Fibroblast of villous mesenchyme (primary cell): ENCODE results near the gene RBM39. TPM values are rescaled to one million over a fixed set of nuclear protein-coding genes. Genes with fewer than 3 reads are reported as not detected.
"Not testable (repeated sequence)": the region's sequence is repeated elsewhere in the genome, so short reads cannot be mapped to it uniquely, and the experiment has no call there.

Source experiments
- DNase-seq: peaks from one replicate; pipeline ENCODE4 v3.0.0-alpha.2; 2010; ENCODE audit warnings: low read depth
- H3K4me3 ChIP-seq: 2 replicates; pipeline ENCODE4 v1.5.1; 2011; ENCODE audit warnings: low read depth, mild to moderate bottlenecking, low read length
- total RNA-seq: library from RNA; depleted of rRNA; stranded (reverse); fragments of >200 nt; gene quantifications from 2 replicates; pipeline ENCODE4 v1.2.3, GENCODE V29; 2012
- TF ChIP-seq, protein P1 (sequence below): IDR thresholded peaks from 2 replicates; pipeline ENCODE4 v1.5.1; 2012; ENCODE audit warnings: low read depth, mild to moderate bottlenecking, low read length; ENCODE audit not compliant: insufficient read depth

The RBM39 gene
- total RNA-seq, 1 donor: 372 TPM

GRCh38 chr20:35721621-35722020 lies 20.4 kb downstream of the RBM39 start:
- DNase-seq: no peak
- TF ChIP-seq, protein P1, sequence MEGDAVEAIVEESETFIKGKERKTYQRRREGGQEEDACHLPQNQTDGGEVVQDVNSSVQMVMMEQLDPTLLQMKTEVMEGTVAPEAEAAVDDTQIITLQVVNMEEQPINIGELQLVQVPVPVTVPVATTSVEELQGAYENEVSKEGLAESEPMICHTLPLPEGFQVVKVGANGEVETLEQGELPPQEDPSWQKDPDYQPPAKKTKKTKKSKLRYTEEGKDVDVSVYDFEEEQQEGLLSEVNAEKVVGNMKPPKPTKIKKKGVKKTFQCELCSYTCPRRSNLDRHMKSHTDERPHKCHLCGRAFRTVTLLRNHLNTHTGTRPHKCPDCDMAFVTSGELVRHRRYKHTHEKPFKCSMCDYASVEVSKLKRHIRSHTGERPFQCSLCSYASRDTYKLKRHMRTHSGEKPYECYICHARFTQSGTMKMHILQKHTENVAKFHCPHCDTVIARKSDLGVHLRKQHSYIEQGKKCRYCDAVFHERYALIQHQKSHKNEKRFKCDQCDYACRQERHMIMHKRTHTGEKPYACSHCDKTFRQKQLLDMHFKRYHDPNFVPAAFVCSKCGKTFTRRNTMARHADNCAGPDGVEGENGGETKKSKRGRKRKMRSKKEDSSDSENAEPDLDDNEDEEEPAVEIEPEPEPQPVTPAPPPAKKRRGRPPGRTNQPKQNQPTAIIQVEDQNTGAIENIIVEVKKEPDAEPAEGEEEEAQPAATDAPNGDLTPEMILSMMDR: no peak
- no peak overlapping the region for H3K4me3 ChIP-seq

GRCh38 chr20:35721219-35721618 lies 20.8 kb downstream of the RBM39 start:
- no peak overlapping the region for H3K4me3 ChIP-seq
- DNase-seq: no peak
- TF ChIP-seq, protein P1: no peak

GRCh38 chr20:35720165-35721123 lies 21.6 kb downstream of the RBM39 start:
- no peak for DNase-seq
- H3K4me3 ChIP-seq: no peak overlapping the region
- TF ChIP-seq, protein P1: no peak

DNA sequence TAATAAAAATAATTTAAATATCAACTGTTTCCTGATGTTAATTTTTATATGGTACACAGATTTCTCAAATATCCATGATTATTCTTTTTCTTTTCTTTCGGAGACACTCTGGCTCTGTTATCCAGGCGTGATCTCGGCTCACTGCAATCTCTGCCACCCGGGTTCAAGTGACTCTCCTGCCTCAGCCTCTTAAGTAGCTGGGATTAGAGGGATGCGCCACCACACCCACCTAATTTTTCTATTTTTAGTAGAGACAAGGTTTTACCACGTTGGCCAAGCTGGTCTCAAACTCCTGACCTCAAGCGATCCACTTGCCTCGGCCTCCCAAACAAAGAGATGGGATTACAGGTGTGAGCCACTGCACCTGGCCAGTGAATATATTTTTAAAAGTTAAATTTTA lies 22.3 kb downstream of the RBM39 start:
- H3K4me3 ChIP-seq: no peak overlapping the region
- no peak for DNase-seq
- TF ChIP-seq, protein P1: no peak

DNA sequence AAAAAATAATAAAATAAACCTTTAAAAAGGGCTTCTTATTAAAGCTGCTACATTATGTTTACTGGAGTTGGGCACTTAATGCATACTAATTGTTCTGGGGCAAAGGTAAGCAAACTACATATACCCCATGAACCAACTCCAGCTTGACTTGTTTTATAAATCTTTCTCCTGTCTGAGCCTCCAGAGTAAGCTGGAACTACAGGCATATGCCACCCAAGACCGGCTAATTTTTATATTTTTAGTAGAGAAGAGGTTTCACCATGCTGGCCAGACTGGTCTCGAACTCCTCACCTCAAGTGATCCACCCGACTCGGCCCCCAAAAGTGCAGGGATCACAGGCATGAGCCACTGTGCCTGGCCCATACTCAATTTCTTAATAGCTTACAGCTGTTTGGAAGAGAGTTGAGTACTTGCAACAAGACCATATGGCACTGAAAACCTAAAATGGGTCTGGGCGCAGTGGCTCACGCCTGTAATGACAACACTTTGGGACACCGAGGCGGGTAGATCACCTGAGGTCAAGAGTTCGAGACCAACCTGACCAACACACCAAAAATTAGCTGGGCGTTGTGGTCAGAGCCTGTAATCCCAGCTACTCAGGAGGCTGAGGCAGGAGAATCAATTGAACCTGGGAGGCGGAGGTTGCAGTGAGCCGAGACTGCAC lies 23.0 kb downstream of the RBM39 start:
- no peak overlapping the region for H3K4me3 ChIP-seq
- TF ChIP-seq, protein P1: no peak
- DNase-seq: no peak

DNA sequence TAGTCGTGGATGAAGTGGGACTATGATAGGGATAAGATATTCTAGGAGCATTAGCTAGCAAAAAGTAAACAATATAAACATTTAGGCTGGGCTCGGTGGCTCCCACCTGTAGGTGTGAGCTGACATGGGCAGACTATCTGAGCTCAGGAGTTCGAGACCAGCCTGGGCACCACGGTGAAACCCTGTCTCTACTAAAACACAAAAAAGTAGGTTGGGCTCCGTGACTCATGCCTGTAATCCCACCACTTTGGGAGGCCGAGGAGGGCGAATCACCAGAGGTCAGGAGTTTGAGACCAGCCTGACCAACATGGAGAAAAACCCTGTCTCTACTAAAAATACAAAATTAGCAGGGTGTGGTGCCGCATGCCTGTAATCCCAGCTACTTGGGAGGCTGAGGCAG lies 23.7 kb downstream of the RBM39 start:
- not testable (repeated sequence) for DNase-seq, H3K4me3 ChIP-seq

DNA sequence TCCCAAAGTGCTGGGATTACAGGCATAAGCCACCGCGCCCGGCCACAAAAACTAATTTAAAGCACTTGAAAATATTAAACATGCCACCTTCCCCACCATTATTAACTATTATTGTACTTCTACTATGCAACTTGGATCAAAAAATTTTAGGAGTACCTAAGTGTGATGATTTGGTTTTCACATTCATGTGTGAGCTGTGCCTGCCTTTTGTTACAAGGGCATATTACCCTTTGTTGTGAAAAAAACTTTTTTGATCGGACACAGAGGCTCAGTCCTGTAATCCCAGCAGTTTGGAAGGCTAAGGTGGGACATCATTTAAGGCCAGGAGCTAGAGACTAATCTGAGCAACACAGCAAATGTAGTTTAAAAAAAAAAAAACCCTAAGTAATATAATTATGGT lies 25.7 kb downstream of the RBM39 start:
- TF ChIP-seq, protein P1: no peak
- no peak overlapping the region for H3K4me3 ChIP-seq
- DNase-seq: no peak
